Neural progenitor cell (in vitro differentiated cells): ENCODE measurements around the gene KRT6B. TPM values are rescaled to one million over a fixed set of nuclear protein-coding genes. Genes with fewer than 3 reads are reported as not detected.
A peak's percentile ranks its signal among the peaks of the same experiment; 100 is the strongest.

Experiments
- DNase-seq: peaks from one replicate; pipeline ENCODE4 v3.0.0-alpha.2; 2016; ENCODE audit warnings: low spot score
- H2AFZ ChIP-seq: fragments of 200-600 bp; sonication (generic); replicated peaks from 2 replicates; pipeline ENCODE4 v1.6.1; 2016; ENCODE audit warnings: antibody characterized with exemption
- H3F3A ChIP-seq: fragments of 200-600 bp; sonication (generic); 2 replicates; pipeline ENCODE4 v1.6.1; 2016; ENCODE audit warnings: antibody characterized with exemption, low read depth
- H3K27ac ChIP-seq: fragments of 200-600 bp; sonication (generic); 2 replicates; pipeline ENCODE4 v1.5.1; 2016; ENCODE audit warnings: mild to moderate bottlenecking
- H3K27me3 ChIP-seq: fragments of 200-600 bp; sonication (generic); 2 replicates; pipeline ENCODE4 v1.6.1; 2016; ENCODE audit warnings: mild to moderate bottlenecking, moderate library complexity
- H3K36me3 ChIP-seq: fragments of 200-600 bp; sonication (generic); 2 replicates; pipeline ENCODE4 v1.5.1; 2016
- H3K4me1 ChIP-seq: fragments of 200-600 bp; sonication (generic); 2 replicates; pipeline ENCODE4 v1.6.1; 2016; ENCODE audit warnings: mixed run types
- H3K4me2 ChIP-seq: fragments of 200-600 bp; sonication (generic); 2 replicates; pipeline ENCODE4 v1.6.1; 2016
- H3K4me3 ChIP-seq: fragments of 200-600 bp; sonication (generic); 2 replicates; pipeline ENCODE4 v1.5.1; 2016
- H3K79me2 ChIP-seq: fragments of 200-600 bp; sonication (generic); 2 replicates; pipeline ENCODE4 v1.6.1; 2016; ENCODE audit warnings: low read depth
- H3K9ac ChIP-seq: fragments of 200-600 bp; sonication (generic); 2 replicates; pipeline ENCODE4 v1.6.1; 2016
- H3K9me3 ChIP-seq: fragments of 200-600 bp; sonication (generic); 2 replicates; pipeline ENCODE4 v1.5.1; 2016; ENCODE audit warnings: low read depth
- H4K20me1 ChIP-seq: fragments of 200-600 bp; sonication (generic); 2 replicates; pipeline ENCODE4 v1.6.1; 2016; ENCODE audit warnings: low read depth
- H3K27ac Mint-ChIP-seq: 3 replicates; pipeline ENCODE4 v1.8.0; 2021; ENCODE audit warnings: mixed read lengths
- H3K27me3 Mint-ChIP-seq: 2 replicates; pipeline ENCODE4 v1.8.0; 2022; ENCODE audit warnings: low read depth, mild to moderate bottlenecking, inconsistent platforms, moderate library complexity, mixed read lengths; ENCODE audit not compliant: insufficient read depth
- H3K36me3 Mint-ChIP-seq: 3 replicates; pipeline ENCODE4 v1.8.0; 2021; ENCODE audit warnings: mixed read lengths
- H3K4me1 Mint-ChIP-seq: 3 replicates; pipeline ENCODE4 v1.8.0; 2021; ENCODE audit warnings: mixed read lengths
- H3K4me3 Mint-ChIP-seq: 3 replicates; pipeline ENCODE4 v1.8.0; 2021; ENCODE audit warnings: mild to moderate bottlenecking, moderate library complexity, mixed read lengths
- H3K9me3 Mint-ChIP-seq: 3 replicates; pipeline ENCODE4 v1.8.0; 2020; ENCODE audit warnings: mixed read lengths
- EZH2 ChIP-seq: fragments of 200-600 bp; sonication (generic); IDR thresholded peaks from 2 replicates; pipeline ENCODE4 v1.6.1; 2017; ENCODE audit warnings: antibody characterized with exemption, mild to moderate bottlenecking, moderate library complexity
- EZH2phosphoT487 ChIP-seq: fragments of 200-600 bp; sonication (generic); IDR thresholded peaks from 2 replicates; pipeline ENCODE4 v1.6.1; 2017; ENCODE audit warnings: antibody characterized with exemption
- total RNA-seq: library from RNA; depleted of rRNA; stranded (reverse); fragments of >200 nt; gene quantifications from 2 replicates; pipeline ENCODE4 v1.2.3, GENCODE V29; 2015; ENCODE audit warnings: low replicate concordance
- TF ChIP-seq, protein P1 (sequence below): fragments of 200-600 bp; sonication (generic); IDR thresholded peaks from 2 replicates; pipeline ENCODE4 v1.5.1; 2017; ENCODE audit warnings: antibody characterized with exemption, mild to moderate bottlenecking

KRT6B gene
- total RNA-seq, 1 donor from 2014 or later, result not detected

DNA sequence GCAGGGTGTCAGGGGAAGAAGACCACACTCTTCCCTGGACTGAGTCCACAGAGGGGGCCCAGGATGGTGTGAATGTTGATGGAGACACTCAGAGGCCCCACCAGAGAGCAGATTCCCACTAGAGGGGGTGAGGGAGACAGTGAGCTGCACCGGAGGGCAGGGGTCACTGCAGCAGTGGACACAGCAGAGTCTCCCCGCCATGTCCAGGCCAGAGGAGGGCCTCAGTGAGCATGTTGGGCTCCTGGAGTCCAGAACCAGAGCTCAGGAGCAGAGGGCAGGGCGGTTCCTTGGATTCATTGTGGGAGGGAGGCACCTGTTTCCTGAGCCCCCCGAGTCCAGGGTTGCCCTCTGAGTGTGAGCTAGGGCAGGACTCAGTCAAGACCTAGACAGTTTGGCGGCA is 44.0 kb downstream of the KRT6B start:
- no peaks in the 10 kb centered on the region for H3K36me3 Mint-ChIP-seq
- peak; percentile 19 for DNase-seq
- H3K36me3 ChIP-seq, result no peaks in the 10 kb centered on the region
- H3F3A ChIP-seq, result no peaks in the 10 kb centered on the region
- H2AFZ ChIP-seq, result no peak overlapping the region
- no peak overlapping the region for H3K4me3 Mint-ChIP-seq
- H4K20me1 ChIP-seq, result no peaks in the 10 kb centered on the region
- no peak overlapping the region for H3K4me3 ChIP-seq
- no peaks in the 10 kb centered on the region for H3K79me2 ChIP-seq
- H3K27me3 Mint-ChIP-seq, result peaks cover 8% of the 10 kb centered on the region
- peaks cover 6% of the 10 kb centered on the region for H3K9me3 Mint-ChIP-seq
- H3K4me1 Mint-ChIP-seq, result peaks cover 9% of the 10 kb centered on the region
- H3K27ac Mint-ChIP-seq, result no peak overlapping the region
- TF ChIP-seq EZH2phosphoT487, result no peak
- TF ChIP-seq, protein P1, sequence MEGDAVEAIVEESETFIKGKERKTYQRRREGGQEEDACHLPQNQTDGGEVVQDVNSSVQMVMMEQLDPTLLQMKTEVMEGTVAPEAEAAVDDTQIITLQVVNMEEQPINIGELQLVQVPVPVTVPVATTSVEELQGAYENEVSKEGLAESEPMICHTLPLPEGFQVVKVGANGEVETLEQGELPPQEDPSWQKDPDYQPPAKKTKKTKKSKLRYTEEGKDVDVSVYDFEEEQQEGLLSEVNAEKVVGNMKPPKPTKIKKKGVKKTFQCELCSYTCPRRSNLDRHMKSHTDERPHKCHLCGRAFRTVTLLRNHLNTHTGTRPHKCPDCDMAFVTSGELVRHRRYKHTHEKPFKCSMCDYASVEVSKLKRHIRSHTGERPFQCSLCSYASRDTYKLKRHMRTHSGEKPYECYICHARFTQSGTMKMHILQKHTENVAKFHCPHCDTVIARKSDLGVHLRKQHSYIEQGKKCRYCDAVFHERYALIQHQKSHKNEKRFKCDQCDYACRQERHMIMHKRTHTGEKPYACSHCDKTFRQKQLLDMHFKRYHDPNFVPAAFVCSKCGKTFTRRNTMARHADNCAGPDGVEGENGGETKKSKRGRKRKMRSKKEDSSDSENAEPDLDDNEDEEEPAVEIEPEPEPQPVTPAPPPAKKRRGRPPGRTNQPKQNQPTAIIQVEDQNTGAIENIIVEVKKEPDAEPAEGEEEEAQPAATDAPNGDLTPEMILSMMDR, result no peak
- no peak for TF ChIP-seq EZH2
- H3K27ac ChIP-seq, result no peak overlapping the region
- no peak overlapping the region for H3K9ac ChIP-seq
- H3K4me1 ChIP-seq, result peaks cover 3% of the 10 kb centered on the region
- no peaks in the 10 kb centered on the region for H3K27me3 ChIP-seq
- no peaks in the 10 kb centered on the region for H3K9me3 ChIP-seq
- no peak overlapping the region for H3K4me2 ChIP-seq

DNA sequence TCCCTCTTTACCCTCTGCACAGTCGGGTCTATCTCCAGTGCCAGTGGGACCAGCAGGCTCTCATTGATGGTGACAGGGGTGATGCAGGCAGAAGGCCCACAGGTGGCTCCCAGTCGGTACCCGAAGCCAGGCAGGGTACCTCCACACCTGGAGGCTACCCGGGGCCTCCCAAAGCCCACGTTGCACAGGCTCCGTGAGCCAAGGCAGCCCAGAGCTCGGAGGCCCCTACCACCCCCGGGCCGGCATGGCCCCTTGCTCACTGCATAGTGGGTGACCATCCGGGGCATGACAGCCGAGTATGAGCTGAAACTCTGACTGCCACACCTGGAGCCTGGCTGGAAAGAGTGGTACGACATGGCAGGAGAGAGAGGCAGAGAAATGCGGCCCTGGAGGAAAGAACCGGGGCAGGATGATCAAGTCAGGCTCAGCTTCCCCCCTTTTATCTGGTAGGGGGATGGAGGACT is 46.0 kb downstream of the KRT6B start, which contains the start of gene KRT82:
TSS of gene KRT82 (minus strand) at position 414 of the 464 bp plus-strand sequence. CDS start at position 356, 58 bp downstream.
- H3K4me1 ChIP-seq, result peaks cover 4% of the 10 kb centered on the region
- Mint-ChIP-seq H3K27ac (no peak within 1 kb of the TSS), H3K4me3 (no peak within 1 kb of the TSS), H3K4me1 (peaks cover 5% of the 10 kb centered on the region), H3K9me3 (peaks cover 4% of the 10 kb centered on the region), H3K36me3 (no peaks in the 10 kb centered on the region), H3K27me3 (peaks cover 7% of the 10 kb centered on the region)
- no peaks in the 10 kb centered on the region for H3K79me2 ChIP-seq
- no peak within 1 kb of the TSS for H3K27ac ChIP-seq
- no peaks in the 10 kb centered on the region for H4K20me1 ChIP-seq
- H3K27me3 ChIP-seq, result no peaks in the 10 kb centered on the region
- H3K4me2 ChIP-seq, result no peak within 1 kb of the TSS
- no peak within 1 kb of the TSS for H3K9ac ChIP-seq
- TF ChIP-seq, protein P1, result no peak
- TF ChIP-seq EZH2phosphoT487 (no peak), EZH2 (no peak)
- H3K9me3 ChIP-seq, result no peaks in the 10 kb centered on the region
- H3K36me3 ChIP-seq, result no peaks in the 10 kb centered on the region
- no peak within 1 kb of the TSS for H2AFZ ChIP-seq
- no peak for DNase-seq
- no peaks in the 10 kb centered on the region for H3F3A ChIP-seq
- no peak within 1 kb of the TSS for H3K4me3 ChIP-seq

DNA sequence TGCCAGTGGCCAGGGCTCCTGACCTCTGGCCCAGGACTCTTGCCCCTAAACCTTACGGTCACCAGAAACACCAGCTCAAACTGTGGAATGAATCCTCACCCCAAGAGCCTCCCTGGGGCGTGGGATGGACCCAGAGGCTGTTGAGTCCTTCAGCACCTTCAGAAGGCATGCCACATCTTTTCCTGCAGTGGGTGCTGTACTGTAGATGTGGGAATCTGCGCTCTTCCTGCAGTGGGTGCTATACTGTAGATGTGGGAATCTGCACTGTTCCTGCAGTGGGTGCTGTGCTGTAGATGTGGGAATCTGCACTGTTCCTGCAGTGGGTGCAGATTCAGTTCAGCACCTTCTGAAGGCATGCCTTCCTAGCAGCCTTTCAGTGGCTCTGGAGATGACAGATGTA is 47.0 kb downstream of the KRT6B start:
- Mint-ChIP-seq H3K4me3 (no peak overlapping the region), H3K36me3 (no peaks in the 10 kb centered on the region), H3K27ac (no peak overlapping the region), H3K9me3 (no peaks in the 10 kb centered on the region), H3K4me1 (peaks cover 5% of the 10 kb centered on the region), H3K27me3 (peaks cover 7% of the 10 kb centered on the region)
- no peak overlapping the region for H3K4me3 ChIP-seq
- H3K9me3 ChIP-seq, result no peaks in the 10 kb centered on the region
- no peak overlapping the region for H3K4me2 ChIP-seq
- H3K27ac ChIP-seq, result no peak overlapping the region
- H3K36me3 ChIP-seq, result no peaks in the 10 kb centered on the region
- H3K27me3 ChIP-seq, result no peaks in the 10 kb centered on the region
- peaks cover 4% of the 10 kb centered on the region for H3K4me1 ChIP-seq
- no peaks in the 10 kb centered on the region for H3K79me2 ChIP-seq
- H3K9ac ChIP-seq, result no peak overlapping the region
- no peak for TF ChIP-seq EZH2
- TF ChIP-seq EZH2phosphoT487, result no peak
- TF ChIP-seq, protein P1, result no peak
- DNase-seq, result no peak
- H4K20me1 ChIP-seq, result no peaks in the 10 kb centered on the region
- no peak overlapping the region for H2AFZ ChIP-seq
- H3F3A ChIP-seq, result no peaks in the 10 kb centered on the region
